CD4-positive, alpha-beta T cell treated with Interferon gamma for 1 hour (primary cell): ENCODE results near the gene EXOSC7.
"Not testable (repeated sequence)": the region's sequence is repeated elsewhere in the genome, so short reads cannot be mapped to it uniquely, and the experiment has no call there.

Experiments
- DNase-seq: peaks from one replicate; pipeline ENCODE4 v3.0.0-alpha.2; 2020

The EXOSC7 gene

DNA sequence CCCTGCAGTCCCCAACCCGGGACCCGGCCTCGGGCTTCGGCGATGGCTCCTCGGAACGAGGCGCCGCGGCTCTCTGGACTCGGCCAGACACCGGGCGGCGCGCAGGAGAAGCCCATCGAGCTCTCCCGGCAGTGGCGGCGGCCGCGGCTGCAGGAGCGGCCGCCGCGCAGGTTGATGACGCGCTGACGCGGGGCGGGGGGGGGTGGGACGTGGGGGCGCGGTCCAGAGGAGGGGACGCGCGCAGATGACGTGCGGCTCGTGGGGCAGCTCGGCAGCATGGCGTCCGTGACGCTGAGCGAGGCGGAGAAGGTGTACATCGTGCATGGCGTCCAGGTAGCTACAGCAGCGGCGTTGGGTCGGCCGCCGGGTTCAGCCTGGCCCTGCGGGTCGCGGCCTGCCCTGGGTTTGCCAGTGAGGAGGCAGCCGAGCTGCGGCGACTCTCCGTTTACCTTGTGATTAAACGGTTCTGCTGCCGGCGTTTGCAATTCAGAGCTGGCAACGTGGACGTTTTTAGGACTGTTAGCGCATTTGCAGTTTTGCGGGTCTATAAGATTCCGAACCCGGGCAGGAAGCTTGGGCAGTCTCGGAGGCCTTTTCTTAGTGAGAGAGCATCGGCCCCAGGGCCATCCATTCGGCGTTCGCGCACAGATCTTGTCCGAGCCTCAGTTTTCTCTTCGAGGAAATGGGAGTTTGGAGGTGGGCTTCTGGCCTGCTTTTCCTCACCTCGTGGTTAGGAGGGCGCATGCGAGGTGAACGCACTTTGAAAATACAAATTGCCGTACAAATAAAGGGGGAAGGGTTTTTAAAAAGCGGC, at the start of gene EXOSC7, which contains the start of gene ZDHHC3:
Gene EXOSC7 (plus strand): TSS at position 243 of the 814 bp plus-strand sequence. CDS start 34 bp downstream, at position 277.
Gene ZDHHC3 (minus strand): TSS at position 173 of the 814 bp plus-strand sequence. CDS start 16,738 bp downstream, outside the sequence.
- peak; percentile 88 for DNase-seq

DNA sequence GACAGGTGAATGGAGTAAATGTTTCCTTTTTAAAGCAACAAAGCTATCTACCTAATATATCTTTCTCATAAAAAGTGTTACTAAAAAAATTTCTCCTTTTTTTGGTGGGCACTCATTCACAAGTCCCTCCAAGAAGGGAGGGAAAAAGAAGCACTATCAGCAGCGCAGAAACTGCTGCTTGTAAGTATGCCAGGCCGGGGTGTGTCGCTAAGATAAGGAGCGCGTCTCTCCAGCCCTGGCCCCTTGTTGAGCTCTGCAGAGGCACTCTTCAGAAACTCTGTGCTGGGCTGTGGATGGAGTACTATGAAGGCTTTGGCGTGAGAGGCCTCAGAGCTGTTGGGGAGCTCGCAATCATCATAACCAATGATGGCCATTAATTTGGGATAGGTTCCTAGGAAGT, 49.1 kb upstream of the EXOSC7 start:
- no peak for DNase-seq

DNA sequence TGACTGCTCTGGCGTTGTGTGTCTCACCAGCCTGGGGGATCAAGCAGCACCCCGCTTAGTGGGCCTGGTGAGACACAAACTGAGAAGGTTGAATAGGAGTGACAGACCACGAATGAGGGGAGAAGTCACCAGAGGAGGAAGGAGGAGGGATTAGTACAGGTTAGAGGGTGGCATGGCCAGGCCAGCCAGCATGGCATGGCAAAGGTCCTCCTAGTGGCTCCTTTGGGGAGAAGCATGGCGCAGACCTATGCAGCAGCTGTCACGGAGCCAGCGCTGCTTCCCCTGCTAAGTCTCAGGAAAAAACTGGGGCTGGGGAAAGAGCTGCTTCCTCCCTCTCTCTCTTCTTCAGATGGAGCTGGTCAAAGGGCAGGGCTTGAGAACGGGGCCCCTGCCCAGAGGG, 48.7 kb upstream of the EXOSC7 start:
- DNase-seq = no peak

DNA sequence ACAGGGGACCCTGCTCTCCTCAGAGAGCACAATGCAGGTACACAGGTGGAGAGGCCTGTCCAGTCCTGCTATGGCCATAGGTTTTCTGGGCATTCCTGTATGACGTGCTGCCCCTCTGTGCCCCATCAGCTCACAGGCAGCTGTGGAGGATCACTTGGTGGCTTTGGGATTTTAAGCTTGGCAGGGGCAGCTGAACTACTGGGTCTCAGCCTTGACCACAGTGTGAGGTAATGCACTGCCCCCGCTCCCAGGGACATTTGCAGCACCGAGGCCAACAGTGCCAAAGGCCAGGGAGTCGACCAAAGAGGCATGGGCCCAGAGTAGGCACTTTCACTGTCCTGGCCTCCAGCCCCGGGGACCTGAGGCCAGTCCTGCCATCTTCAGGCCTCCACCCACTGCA, 46.3 kb upstream of the EXOSC7 start:
- no peak for DNase-seq

DNA sequence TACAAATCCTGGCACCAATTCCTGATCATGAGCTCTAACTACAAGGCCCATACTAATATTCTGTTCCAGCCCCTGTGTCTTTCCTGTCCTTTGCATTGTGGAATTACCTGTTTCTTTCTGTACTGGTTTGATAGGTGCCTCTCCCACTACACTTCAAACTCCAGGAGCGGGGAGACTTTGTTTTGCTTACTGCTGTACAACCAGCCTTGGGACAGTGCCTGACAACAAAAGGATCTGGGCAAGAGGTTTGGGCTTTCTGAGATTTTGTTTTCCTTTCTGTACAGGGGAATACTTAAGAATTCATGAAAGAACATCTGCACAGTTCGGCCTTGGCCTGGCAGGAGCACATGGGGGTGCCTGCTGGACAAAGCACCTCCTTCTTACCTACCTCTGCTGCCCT, 45.1 kb upstream of the EXOSC7 start:
- DNase-seq = no peak

DNA sequence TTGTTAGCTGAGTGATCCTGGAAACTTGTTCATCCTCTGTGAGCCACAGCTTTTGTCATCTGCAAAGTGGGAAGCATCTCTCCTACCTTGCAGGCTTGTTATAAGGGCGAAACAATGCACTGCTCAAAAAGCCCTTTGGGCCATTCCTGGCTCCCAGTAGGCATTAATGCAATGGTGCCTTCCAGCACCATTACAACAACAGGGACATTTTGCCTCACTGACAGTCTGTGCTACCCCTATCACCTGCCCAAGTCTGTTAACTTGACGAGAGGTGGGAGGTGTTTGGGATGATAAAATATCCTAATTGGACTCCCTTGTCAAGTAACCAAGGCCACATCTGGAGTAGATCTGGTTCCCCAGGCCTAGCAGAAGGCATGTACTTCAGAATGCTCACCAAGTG, 44.3 kb upstream of the EXOSC7 start:
- DNase-seq = no peak

DNA sequence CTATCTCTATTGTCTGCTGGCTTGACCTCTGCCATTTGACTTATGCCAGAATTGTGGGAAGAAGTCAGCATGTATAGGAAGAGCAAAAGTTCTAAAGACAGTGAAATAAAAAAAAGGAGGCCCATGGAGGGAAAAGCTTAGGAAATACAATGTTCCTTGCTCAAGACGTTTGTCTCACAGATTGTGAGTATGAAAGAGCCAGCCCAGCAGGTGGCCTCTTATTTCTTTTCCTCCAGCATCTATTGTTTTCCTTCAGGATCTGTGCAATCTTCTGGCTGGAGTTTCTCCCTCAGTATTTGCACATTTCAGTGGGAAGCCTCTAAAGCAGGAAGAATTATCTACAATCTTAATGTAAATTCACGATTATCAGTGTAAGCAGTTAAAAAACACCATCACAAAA, 43.8 kb upstream of the EXOSC7 start:
- no peak for DNase-seq

DNA sequence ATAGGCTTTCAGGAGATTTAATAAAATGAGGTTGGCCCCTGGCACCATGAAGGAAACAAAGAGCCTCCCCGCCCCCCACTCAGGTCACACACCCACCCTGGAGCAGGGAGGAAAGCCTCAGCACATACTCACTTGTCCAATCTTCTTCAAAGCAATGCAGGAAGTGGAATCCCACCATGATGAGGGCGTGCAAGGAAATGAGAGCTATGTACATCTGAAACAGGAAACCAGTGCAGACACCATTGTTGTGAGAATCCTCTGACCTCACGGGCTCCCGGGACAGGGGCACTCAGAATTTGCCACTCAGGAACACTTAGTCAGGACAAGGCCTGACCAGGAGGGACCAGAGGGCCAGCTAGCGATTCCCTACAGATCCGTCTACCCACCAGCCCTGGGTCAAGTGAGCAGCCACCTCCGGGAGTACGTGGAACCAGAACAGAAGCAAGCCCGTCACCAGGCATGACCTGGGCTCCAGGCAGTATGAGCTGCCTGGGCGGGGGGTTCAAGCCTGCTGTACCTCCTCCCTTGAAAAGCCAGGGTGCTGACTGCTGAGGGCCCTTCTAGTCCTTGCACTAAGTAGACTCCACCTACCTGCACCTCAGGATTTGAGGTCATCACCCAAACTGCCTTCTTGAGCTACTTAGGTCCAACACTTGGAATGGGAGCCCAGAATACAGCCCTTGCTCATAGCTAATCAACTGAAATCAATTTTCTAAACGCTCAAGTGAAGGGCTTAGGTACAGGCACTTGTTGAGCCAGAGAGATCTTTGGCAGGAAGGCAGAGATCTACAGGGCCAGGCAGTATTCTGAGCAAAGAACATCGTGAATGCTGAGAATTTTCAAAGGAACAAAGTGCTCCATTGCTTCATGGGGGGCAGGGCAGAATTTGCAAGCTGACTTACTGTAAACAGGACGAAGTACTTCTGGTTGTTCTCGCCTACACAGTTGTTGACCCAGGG, 42.8 kb upstream of the EXOSC7 start:
- no peak for DNase-seq

DNA sequence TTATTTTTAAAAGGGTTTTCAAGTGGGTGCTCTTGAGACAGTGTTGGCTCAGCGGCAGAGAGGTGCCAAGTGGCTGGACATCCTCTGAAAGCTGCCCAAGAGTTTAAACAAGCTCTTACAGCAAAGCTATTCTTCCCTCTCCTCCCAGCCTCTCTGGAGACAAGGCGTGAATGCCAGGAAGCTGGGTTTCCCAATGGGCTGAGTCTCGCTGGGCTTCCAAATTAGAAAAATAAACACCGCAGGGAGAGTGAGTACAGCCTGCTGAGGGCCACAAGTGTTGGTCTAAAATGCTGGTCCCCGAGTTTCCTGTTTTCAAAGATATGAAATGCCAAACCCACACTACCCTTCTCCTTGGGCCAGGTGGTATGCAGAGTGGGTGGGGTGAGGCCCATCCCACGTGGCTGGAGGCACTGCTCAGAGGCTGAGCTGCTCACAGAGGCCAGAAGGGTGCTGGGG, 36.4 kb upstream of the EXOSC7 start:
- no peak for DNase-seq

DNA sequence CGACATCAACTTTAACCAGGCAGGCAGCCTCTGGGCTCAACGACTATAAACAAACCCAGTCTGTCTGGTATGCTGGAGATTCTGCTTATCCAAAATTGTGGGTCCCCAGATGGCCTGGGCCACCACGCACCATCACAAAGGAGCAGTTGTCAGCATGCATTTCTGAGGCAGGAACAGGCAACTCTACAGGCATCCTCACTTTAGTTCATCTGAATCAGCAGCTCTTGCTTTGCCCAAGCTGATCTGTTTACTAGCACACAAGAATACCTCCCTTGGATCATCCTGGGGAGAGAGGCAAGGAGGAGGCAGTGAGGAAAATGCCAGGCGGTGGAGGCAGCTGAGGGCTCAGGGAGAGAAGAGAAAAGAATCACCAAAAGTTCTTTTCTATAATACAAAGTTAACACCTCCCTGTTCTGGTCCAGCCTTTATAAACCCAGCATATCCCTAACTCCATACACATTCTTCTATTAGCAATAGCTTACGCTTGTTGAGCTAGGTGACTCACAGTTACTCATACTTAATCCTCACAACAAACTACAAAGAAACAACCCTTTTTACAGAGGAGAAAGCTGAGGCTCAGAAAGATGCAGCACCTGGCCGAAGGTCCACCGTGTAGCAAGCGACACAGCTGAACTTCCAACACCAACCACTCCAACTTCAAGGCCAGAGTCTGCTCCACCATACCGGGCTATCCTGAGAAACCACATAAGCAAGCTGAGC, 33.7 kb upstream of the EXOSC7 start:
- no peak for DNase-seq

DNA sequence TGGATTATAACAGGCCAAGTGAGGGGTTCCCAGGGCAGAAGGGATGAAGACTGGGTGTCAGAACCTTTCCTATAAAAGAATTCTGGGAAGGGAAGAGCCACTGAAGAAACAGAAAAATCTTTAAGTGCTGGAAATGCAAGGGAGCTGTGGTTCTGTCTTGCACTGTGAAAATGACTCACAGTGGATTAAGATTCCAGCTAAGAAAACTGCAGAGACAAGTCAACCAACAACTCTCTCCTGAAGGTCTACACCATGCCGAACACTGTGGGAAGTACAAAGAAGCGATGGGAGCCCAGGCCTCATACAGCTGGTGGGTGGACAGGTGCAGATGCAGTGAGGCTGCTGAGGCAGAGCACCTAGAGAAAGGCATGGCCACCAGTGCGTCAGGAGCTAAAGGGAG, 27.8 kb upstream of the EXOSC7 start:
- DNase-seq = no peak

DNA sequence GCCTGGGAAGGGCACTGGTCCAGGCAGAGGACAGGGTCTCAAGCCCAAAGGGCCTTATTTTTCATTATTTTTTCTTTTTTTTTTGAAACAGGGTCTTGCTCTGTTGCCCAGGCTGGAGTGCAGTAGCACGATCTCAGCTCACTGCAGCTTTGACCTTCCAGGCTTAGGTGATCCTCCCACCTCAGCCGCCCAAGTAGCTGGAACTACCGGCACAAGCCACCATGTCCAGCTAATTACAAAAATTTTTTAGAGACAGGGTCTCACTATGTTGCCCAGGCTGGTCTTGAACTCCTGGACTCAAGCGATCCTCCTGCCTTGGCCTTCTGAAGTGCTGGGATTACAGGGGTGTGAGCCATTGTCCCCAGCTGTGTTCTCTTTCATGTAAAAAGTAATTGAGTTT, 26.3 kb upstream of the EXOSC7 start:
- not testable (repeated sequence) for DNase-seq

DNA sequence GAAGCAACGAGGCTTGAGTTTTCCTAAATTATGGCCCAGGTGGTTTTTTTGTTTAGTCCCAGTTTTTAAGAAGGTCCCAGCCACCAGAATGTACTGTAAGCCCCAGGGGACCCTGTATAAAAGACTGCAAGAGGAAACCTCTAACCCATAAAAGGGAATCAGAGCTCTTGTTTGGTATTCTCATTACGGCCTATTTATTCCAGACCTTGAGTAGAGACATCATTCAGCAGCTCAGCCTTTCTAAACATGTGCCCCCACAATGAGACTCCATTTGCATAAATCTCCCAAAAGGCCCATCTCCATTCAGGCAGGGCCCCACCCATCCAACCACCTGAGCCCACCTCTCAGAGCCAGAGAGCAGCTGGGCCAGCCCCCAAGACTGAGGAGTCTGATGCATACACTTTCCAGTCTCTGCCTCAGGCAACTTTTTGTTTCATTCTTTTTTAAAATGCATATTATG, 25.7 kb upstream of the EXOSC7 start:
- no peak for DNase-seq

DNA sequence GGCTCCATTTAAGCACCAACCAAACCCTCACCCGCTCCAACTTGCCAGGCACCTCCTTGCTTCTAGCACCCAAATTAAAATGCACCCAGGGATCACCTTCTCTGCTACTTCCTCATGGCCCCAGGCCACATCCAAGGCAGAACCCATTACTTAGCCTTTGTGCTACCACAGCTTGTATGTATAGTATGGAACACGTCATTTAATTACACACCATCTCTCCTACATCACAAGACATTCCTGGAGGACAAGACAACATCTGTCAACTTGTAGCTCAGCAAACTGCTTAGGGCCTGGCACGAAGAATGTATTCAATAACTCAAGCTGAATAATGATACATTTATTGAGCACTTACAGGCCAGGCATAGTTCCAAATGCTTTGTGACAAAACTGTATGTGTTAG, 23.4 kb upstream of the EXOSC7 start:
- no peak for DNase-seq

DNA sequence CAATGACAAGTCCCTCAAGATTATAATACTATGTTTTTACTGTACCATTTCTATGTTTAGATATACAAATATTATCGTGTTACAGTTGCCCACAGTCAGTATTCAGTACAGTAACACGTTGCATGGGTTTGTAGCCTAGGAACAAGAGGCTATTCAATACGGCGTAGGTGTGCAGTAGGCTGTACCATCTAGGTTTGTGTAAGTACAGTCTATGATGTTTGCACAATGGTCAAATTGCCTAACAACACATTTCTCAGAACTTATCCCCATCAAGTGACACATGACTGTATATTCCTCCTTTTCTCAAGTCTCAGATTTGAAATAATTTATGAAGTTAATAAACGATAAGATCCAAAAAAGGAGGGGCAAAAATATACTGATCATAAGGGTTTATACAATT, 21.7 kb upstream of the EXOSC7 start:
- no peak for DNase-seq

DNA sequence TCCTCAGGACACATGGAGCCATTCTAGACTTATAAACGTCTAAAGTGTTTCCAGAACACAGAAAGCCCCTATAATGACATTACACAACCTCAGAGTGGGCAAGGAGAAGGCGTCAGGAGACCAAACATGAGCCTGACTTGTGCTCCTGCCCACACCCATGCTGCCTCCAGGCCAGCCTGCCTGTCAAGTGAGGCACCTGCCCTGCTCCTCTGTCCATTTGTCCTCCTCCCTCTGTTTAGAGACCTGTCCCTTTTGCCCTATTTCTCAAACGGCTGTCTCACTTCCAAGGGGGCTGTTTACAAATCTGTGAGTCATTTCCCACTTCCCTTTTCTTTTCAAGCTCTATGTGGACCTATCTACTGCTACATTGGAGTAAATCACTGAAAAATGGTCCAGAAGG, 21.1 kb upstream of the EXOSC7 start:
- DNase-seq = peak; percentile 17

DNA sequence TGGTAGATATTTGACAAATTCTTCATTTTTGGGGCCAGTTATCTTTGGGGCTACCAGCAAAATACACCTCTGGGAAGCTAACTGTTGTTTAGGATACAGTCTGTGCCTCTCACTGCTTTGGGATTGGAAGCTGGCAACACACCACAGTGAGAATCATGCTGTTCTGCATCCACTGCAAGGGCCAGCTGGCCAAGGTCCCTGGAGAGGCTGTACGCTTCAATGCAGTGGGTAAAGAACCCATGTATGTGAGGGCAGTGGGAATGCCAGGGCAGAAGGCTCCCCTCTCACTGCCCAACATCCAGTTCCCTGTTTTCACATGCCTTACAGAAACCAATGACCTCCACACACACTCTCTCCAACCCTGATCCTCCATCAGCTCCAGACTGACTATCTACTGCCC, 20.1 kb upstream of the EXOSC7 start:
- DNase-seq = no peak

DNA sequence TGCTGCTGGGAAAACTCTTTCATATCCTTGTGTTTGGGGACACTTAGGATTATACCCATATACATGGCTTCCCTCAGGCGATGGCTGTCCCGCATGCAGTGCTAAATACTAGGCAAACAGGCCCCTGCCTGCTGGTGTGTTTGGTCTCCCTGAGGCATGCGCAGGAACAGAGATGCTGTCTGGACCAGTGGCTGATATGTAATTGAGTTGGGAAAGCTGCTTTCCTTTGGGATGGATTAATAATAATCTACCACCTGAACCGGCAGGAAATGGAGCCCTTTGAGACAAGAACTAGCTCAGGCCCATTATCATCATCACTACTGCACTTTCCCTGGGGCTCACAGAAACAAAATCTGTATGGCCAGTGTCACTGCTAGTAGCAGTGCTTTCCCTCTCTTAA, 18.1 kb upstream of the EXOSC7 start:
- DNase-seq = no peak

DNA sequence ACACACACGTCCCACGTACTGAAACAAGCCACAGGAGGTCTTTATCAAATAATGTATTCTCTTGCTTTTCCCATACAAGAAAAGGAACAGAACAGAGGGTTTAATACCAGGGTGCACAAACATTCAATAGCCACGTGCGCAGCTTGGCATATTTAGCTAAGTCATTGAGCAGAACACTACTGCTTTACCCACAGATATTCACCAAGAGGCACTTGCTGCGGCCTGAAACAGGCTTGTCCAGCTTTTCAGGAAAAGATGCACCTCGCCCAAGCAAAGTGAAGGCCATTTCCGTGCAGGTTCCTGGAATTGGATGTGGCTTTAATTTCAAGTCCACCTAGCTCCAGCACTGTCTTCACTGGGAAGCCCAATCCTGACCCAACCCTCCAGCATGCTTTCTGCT, 17.7 kb upstream of the EXOSC7 start:
- DNase-seq = no peak

DNA sequence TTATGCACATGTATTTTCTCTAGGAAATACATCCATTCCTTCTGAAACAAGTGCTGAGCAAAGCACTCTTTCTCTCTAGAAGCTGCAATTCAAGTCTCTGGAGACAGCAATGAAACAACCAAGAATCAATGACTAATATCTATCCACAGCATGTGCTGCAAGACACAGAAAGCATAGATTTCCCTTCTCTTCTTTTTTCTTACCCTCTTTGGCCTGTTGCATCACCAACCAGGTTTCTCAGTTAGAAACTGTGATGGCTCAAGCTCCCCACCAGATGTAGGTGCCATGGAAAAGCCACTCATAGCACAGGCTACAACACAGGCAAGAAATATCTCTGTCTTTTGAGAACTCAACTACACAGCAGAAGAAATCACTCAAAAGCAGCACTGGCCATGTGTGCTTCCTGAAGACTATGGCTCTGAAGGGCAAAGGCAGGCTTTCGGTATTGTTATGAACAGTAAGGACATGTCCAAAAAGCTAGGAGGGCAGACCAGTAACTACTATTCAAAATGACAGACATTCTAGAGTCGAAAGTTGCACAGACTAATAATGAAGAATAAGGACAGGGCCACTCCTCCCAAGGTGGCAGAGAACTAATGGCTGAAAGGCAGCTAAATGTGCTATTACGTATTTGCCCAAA, 15.5 kb upstream of the EXOSC7 start:
- no peak for DNase-seq

DNA sequence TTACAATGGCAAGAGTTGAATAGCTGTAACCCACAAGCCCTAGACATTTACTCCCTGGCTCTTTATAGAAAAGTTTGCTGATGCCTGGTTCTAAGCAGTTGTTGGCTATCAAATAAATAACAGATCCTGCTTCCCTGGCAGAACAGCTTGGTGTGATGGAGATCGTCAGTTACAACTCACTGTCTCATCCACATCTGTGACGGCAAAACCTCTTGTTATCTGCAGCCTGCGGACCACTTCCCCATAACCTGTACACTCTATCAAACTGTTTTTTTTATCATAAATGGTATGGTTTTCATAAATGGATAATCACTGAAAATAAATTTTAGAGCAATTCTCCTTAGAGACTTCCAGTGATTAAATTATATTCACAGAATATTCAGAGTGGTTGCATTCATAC, 14.2 kb upstream of the EXOSC7 start:
- DNase-seq = no peak

DNA sequence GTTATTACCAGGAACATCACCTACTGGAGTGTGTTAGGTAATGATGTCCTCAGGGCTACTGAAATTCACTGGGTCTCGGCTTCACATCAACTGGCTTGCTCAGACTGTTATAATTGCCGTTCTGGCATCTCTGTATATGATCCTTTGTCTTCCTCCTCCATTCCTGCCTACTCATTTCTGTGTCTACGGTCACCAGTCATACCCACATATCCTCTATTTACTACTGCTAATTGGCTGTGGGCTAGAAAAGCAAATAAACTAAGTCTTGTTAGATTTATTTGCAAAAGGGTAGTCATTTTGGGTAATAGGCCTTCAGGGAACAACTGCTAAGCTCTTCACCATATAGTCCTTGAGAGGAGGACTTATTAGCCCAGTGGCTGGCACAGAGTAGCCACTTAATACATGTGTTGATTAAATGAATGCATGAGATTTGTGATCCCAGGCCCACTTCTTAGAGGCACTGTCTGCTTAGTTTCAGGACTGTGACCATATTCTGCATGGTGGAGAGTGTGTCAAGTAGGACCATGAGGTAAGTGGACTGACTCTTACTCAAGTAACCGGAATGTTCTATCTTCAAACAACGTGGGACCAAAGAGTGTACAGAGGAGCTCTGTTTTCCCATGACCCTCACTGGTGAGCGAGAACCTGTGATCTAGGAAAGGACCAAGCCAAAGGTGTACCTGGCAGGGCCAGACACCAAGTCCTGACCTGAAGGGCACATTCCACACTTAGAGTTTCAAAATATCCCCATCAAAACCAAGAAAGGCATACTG, 13.2 kb upstream of the EXOSC7 start:
- no peak for DNase-seq
